ENCODE results near the gene BCAS3. TPM values are rescaled to one million over a fixed set of nuclear protein-coding genes. Genes with fewer than 3 reads are reported as not detected.

BCAS3 gene
- total and polyA plus RNA-seq, 4 donors, result 11.6 to 47.6 (median 27.4) TPM

GRCh38 chr17:60641126-60641525 lies 36.5 kb upstream of the BCAS3 start:
- Histone ChIP-seq H3K27ac (ENCODE audit: low read depth in 1 of 2, low read length in 2 of 2) (no peak overlapping the region), H3K36me3 (ENCODE audit: control insufficient read depth in 1 of 2, insufficient read depth in 2 of 2, low read length in 1 of 2) (no peaks in the 10 kb centered on the region), H3K27me3 (ENCODE audit: control insufficient read depth in 1 of 2, insufficient read depth in 2 of 2, low read length in 1 of 2) (no peaks in the 10 kb centered on the region), H3K4me3 (ENCODE audit: low read length in 2 of 2) (no peak overlapping the region), H3K9me3 (ENCODE audit: control insufficient read depth, low read length) (no peaks in the 10 kb centered on the region), H3K4me1 (ENCODE audit: control insufficient read depth in 1 of 2, insufficient read depth in 2 of 2, low read length in 2 of 2) (no peaks in the 10 kb centered on the region)
- DNase-seq, result no peak
- ATAC-seq (ENCODE audit: low FRiP score), result no peak
- intact Hi-C loops (cut with DNase I), result loop anchor here (5.0 to 10.0 kb wide), 2 partner anchors 64 to 196 kb away; no protein-coding TSS in a partner anchor
- 82 to 85% methylated on average over 3 of the region's 3 CpGs for WGBS, 2 donors

GRCh38 chr17:60641810-60642220 lies 35.8 kb upstream of the BCAS3 start:
- Histone ChIP-seq H3K36me3 (ENCODE audit: control insufficient read depth in 1 of 2, insufficient read depth in 2 of 2, low read length in 1 of 2) (no peaks in the 10 kb centered on the region), H3K4me3 (ENCODE audit: low read length in 2 of 2) (no peak overlapping the region), H3K9me3 (ENCODE audit: control insufficient read depth, low read length) (no peaks in the 10 kb centered on the region), H3K27me3 (ENCODE audit: control insufficient read depth in 1 of 2, insufficient read depth in 2 of 2, low read length in 1 of 2) (no peaks in the 10 kb centered on the region), H3K4me1 (ENCODE audit: control insufficient read depth in 1 of 2, insufficient read depth in 2 of 2, low read length in 2 of 2) (no peaks in the 10 kb centered on the region), H3K27ac (ENCODE audit: low read depth in 1 of 2, low read length in 2 of 2) (no peak overlapping the region)
- 3 to 14% methylated on average over 1 of the region's 1 CpG for WGBS, 2 donors
- DNase-seq (peak; percentile 48 to 52), ATAC-seq (ENCODE audit: low FRiP score) (peak; percentile 75)
- intact Hi-C loops (cut with DNase I), result loop anchor here (5.0 to 10.0 kb wide), 2 partner anchors 65 to 197 kb away; no protein-coding TSS in a partner anchor

- 91 to 94% methylated on average over 3 of the region's 3 CpGs for WGBS, 2 donors
- intact Hi-C loops (cut with DNase I), result loop anchor here in 1 of 2 donors (10.0 kb wide), 1 partner anchor 201 kb away; no protein-coding TSS in a partner anchor
- Histone ChIP-seq H3K4me1 (ENCODE audit: control insufficient read depth in 1 of 2, insufficient read depth in 2 of 2, low read length in 2 of 2) (no peaks in the 10 kb centered on the region), H3K36me3 (ENCODE audit: control insufficient read depth in 1 of 2, insufficient read depth in 2 of 2, low read length in 1 of 2) (peaks cover 0 to 2% of the 10 kb centered on the region in 2 donors), H3K27ac (ENCODE audit: low read depth in 1 of 2, low read length in 2 of 2) (no peak overlapping the region), H3K4me3 (ENCODE audit: low read length in 2 of 2) (no peak overlapping the region), H3K27me3 (ENCODE audit: control insufficient read depth in 1 of 2, insufficient read depth in 2 of 2, low read length in 1 of 2) (no peaks in the 10 kb centered on the region), H3K9me3 (ENCODE audit: control insufficient read depth, low read length) (no peaks in the 10 kb centered on the region)
- DNase-seq (no peak), ATAC-seq (ENCODE audit: low FRiP score) (no peak)
These were observed 31.6 kb upstream of the BCAS3 start for GRCh38 chr17:60645918-60646523.

- Histone ChIP-seq H3K4me1 (ENCODE audit: control insufficient read depth in 1 of 2, insufficient read depth in 2 of 2, low read length in 2 of 2) (no peaks in the 10 kb centered on the region), H3K4me3 (ENCODE audit: low read length in 2 of 2) (no peak overlapping the region), H3K27ac (ENCODE audit: low read depth in 1 of 2, low read length in 2 of 2) (no peak overlapping the region), H3K36me3 (ENCODE audit: control insufficient read depth in 1 of 2, insufficient read depth in 2 of 2, low read length in 1 of 2) (peaks cover 0 to 2% of the 10 kb centered on the region in 2 donors), H3K27me3 (ENCODE audit: control insufficient read depth in 1 of 2, insufficient read depth in 2 of 2, low read length in 1 of 2) (no peaks in the 10 kb centered on the region), H3K9me3 (ENCODE audit: control insufficient read depth, low read length) (no peaks in the 10 kb centered on the region)
- 82 to 83% methylated on average over 3 of the region's 3 CpGs for WGBS, 2 donors
- ATAC-seq (ENCODE audit: low FRiP score), result no peak
- intact Hi-C loops (cut with DNase I), result loop anchor here in 1 of 2 donors (10.0 kb wide), 1 partner anchor 202 kb away; no protein-coding TSS in a partner anchor
- DNase-seq, result no peak
These were observed 30.9 kb upstream of the BCAS3 start for GRCh38 chr17:60646701-60647100.

GRCh38 chr17:60647705-60648104 lies 29.9 kb upstream of the BCAS3 start:
- WGBS, 2 donors, result 89 to 90% methylated on average over 1 of the region's 1 CpG
- no peak for ATAC-seq (ENCODE audit: low FRiP score)

GRCh38 chr17:60652454-60653247 lies 25.0 kb upstream of the BCAS3 start:
- DNase-seq (no peak), ATAC-seq (ENCODE audit: low FRiP score) (no peak)
- H3K27me3 ChIP-seq (ENCODE audit: control insufficient read depth in 1 of 2, insufficient read depth in 2 of 2, low read length in 1 of 2), result no peaks in the 10 kb centered on the region
- H3K36me3 ChIP-seq (ENCODE audit: control insufficient read depth in 1 of 2, insufficient read depth in 2 of 2, low read length in 1 of 2), result peaks cover 0 to 2% of the 10 kb centered on the region in 2 donors
- intact Hi-C loops (cut with DNase I), result no loop called here
- H3K4me1 ChIP-seq (ENCODE audit: control insufficient read depth in 1 of 2, insufficient read depth in 2 of 2, low read length in 2 of 2), result no peaks in the 10 kb centered on the region
- no peak overlapping the region for H3K4me3 ChIP-seq (ENCODE audit: low read length in 2 of 2)
- WGBS, 2 donors, result 75 to 89% methylated on average over 2 of the region's 2 CpGs
- H3K27ac ChIP-seq (ENCODE audit: low read depth in 1 of 2, low read length in 2 of 2), result no peak overlapping the region
- no peaks in the 10 kb centered on the region for H3K9me3 ChIP-seq (ENCODE audit: control insufficient read depth, low read length)

More at GRCh38 chr17:60647705-60648104, 29.9 kb upstream of the BCAS3 start:
- Histone ChIP-seq H3K27ac (ENCODE audit: low read depth in 1 of 2, low read length in 2 of 2) (no peak overlapping the region), H3K4me1 (ENCODE audit: control insufficient read depth in 1 of 2, insufficient read depth in 2 of 2, low read length in 2 of 2) (no peaks in the 10 kb centered on the region), H3K4me3 (ENCODE audit: low read length in 2 of 2) (no peak overlapping the region), H3K27me3 (ENCODE audit: control insufficient read depth in 1 of 2, insufficient read depth in 2 of 2, low read length in 1 of 2) (no peaks in the 10 kb centered on the region), H3K36me3 (ENCODE audit: control insufficient read depth in 1 of 2, insufficient read depth in 2 of 2, low read length in 1 of 2) (peaks cover 0 to 2% of the 10 kb centered on the region in 2 donors), H3K9me3 (ENCODE audit: control insufficient read depth, low read length) (no peaks in the 10 kb centered on the region)
- no peak for DNase-seq
- intact Hi-C loops (cut with DNase I), result loop anchor here in 1 of 2 donors (10.0 kb wide), 1 partner anchor 203 kb away; no protein-coding TSS in a partner anchor

- 95 to 97% methylated on average over 1 of the region's 1 CpG for WGBS, 2 donors
- Histone ChIP-seq H3K4me3 (ENCODE audit: low read length in 2 of 2) (no peak overlapping the region), H3K27ac (ENCODE audit: low read depth in 1 of 2, low read length in 2 of 2) (no peak overlapping the region), H3K27me3 (ENCODE audit: control insufficient read depth in 1 of 2, insufficient read depth in 2 of 2, low read length in 1 of 2) (no peaks in the 10 kb centered on the region), H3K36me3 (ENCODE audit: control insufficient read depth in 1 of 2, insufficient read depth in 2 of 2, low read length in 1 of 2) (no peaks in the 10 kb centered on the region), H3K9me3 (ENCODE audit: control insufficient read depth, low read length) (no peaks in the 10 kb centered on the region), H3K4me1 (ENCODE audit: control insufficient read depth in 1 of 2, insufficient read depth in 2 of 2, low read length in 2 of 2) (no peaks in the 10 kb centered on the region)
- intact Hi-C loops (cut with DNase I), result no loop called here
- DNase-seq (no peak), ATAC-seq (ENCODE audit: low FRiP score) (no peak)
These were observed 24.1 kb upstream of the BCAS3 start for GRCh38 chr17:60653569-60653968.

GRCh38 chr17:60656499-60656898 lies 21.2 kb upstream of the BCAS3 start:
- intact Hi-C loops (cut with DNase I), result no loop called here
- WGBS, 2 donors, result 94 to 95% methylated on average over 5 of the region's 5 CpGs

More at GRCh38 chr17:60656499-60656898, 21.2 kb upstream of the BCAS3 start:
- Histone ChIP-seq H3K4me3 (ENCODE audit: low read length in 2 of 2) (no peak overlapping the region), H3K4me1 (ENCODE audit: control insufficient read depth in 1 of 2, insufficient read depth in 2 of 2, low read length in 2 of 2) (no peaks in the 10 kb centered on the region), H3K27me3 (ENCODE audit: control insufficient read depth in 1 of 2, insufficient read depth in 2 of 2, low read length in 1 of 2) (no peaks in the 10 kb centered on the region), H3K27ac (ENCODE audit: low read depth in 1 of 2, low read length in 2 of 2) (no peak overlapping the region), H3K36me3 (ENCODE audit: control insufficient read depth in 1 of 2, insufficient read depth in 2 of 2, low read length in 1 of 2) (no peaks in the 10 kb centered on the region), H3K9me3 (ENCODE audit: control insufficient read depth, low read length) (no peaks in the 10 kb centered on the region)
- no peak for ATAC-seq (ENCODE audit: low FRiP score)
- DNase-seq, result no peak
